Transverse colon (tissue), 4 donors: ENCODE results near the gene OTOGL. TPM values are rescaled to one million over a fixed set of nuclear protein-coding genes. Genes with fewer than 3 reads are reported as not detected.

ENCODE experiments used
- DNase-seq: peaks from one replicate; pipeline ENCODE4 v3.0.0-alpha.2; 2019
- H3K27ac ChIP-seq, 4 donors: fragments of 200-600 bp; sonication (generic); 2 replicates each; pipeline ENCODE4 v1.5.1; 2016 to 2018; ENCODE audit warnings: inconsistent platforms in 4 of 4
- H3K27me3 ChIP-seq: fragments of 200-600 bp; sonication (generic); 2 replicates; pipeline ENCODE4 v1.5.1; 2017; ENCODE audit warnings: inconsistent platforms
- H3K36me3 ChIP-seq, 4 donors: fragments of 200-600 bp; sonication (generic); 2 replicates each; pipeline ENCODE4 v1.5.1; 2017 to 2019; ENCODE audit warnings: inconsistent platforms in 4 of 4
- H3K4me1 ChIP-seq, 4 donors: fragments of 200-600 bp; sonication (generic); 2 replicates each; pipeline ENCODE4 v1.5.1; 2017 to 2020; ENCODE audit warnings: inconsistent platforms in 4 of 4
- H3K4me3 ChIP-seq, 4 donors: fragments of 200-600 bp; sonication (generic); 1 replicate in 1 of 4; 2 replicates in 3 of 4; pipeline versions ENCODE4 v1.5.1 to v1.6.1; 2017 to 2019; ENCODE audit warnings: inconsistent platforms in 4 of 4
- H3K9me3 ChIP-seq, 2 donors: fragments of 200-600 bp; sonication (generic); 2 replicates each; pipeline ENCODE4 v1.5.1; 2017 to 2019; ENCODE audit warnings: inconsistent platforms in 2 of 2
- EP300 ChIP-seq: sonication (generic); formaldehyde crosslinking; IDR thresholded peaks from one replicate; pipeline ENCODE4 v1.6.1; 2017; ENCODE audit warnings: antibody characterized with exemption, low read depth
- POLR2A ChIP-seq: fragments of 450-650 bp; IDR thresholded peaks from one replicate; pipeline ENCODE4 v1.6.1; 2016; ENCODE audit warnings: antibody characterized with exemption, mild to moderate bottlenecking, moderate library complexity
- POLR2AphosphoS5 ChIP-seq, 3 donors: sonication (generic); formaldehyde crosslinking; IDR thresholded peaks; one replicate each; pipeline ENCODE4 v1.6.1; 2016; ENCODE audit warnings: antibody characterized with exemption in 3 of 3
- WGBS, 2 donors: methylation state at CpG; one replicate each; pipeline ENCODE4 v1.1.5; 2018; ENCODE audit warnings: low coverage in 1 of 2; 5-methylcytosine and 5-hydroxymethylcytosine counted together
- in situ Hi-C, 4 donors: fragments of 200-750 bp; cut with MboI; loops; one replicate each; pipeline versions ENCODE4 v1.15.0 to v1.15.1; 2017; ENCODE audit warnings: low sequenced_read_pairs in 3 of 4, low pct_ligation_motif_present in 1 of 4, low pct_unique_long_range_greater_than_20kb in 1 of 4
- intact Hi-C: fragments of 100-400 bp; cut with DNase I; formaldehyde crosslinking; loops from one replicate; pipeline ENCODE4 v1.15.1; 2023; ENCODE audit warnings: low total_unique reads
- total RNA-seq, 4 donors: library from RNA; depleted of rRNA; stranded (reverse); fragments of >200 nt; gene quantifications; one replicate each; pipeline ENCODE4 v1.1.0, GENCODE V29; 2016
- TF ChIP-seq, protein P1 (sequence below), 5 experiments: fragments of 200-600 bp in 3 of 5; fragments of 450-650 bp in 2 of 5; sonication (generic) in 3 of 5; IDR thresholded peaks; 1 replicate in 2 of 5; 2 replicates in 3 of 5; pipeline ENCODE4 v1.5.1; 2016 to 2017; ENCODE audit warnings: antibody characterized with exemption in 5 of 5, inconsistent platforms in 3 of 5, mild to moderate bottlenecking in 2 of 5, moderate library complexity in 1 of 5

The OTOGL gene
- total RNA-seq, 4 donors from 2014 or later = 0.32 to 0.60 (median 0.41) TPM; not detected in 1

DNA sequence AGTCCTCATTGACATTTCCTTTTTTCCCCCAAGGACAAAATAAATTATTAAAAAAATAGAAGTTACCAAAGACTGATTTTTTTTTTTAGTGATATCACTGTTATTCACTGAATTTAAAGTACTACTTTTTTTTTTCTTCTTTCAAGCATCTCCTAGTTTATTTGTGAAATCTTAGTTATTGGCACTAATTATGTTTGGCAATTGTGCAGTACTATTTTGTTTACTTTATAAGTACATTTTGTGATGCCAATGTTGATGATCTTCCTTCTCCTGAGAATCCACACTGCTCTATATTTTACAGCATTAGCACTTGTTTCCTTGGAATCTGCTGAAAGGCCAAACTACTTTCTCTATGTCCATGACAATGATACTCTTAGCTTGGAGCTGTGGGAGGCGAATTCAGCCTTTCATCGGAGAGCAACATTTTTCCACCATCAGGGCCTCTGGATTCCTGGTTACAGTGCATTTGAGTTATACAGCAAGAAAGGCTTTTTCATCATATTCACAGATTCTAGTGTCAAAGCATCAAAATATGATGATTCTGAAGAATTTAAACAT lies 220.9 kb downstream of the OTOGL start:
- no peaks in the 10 kb centered on the region for H3K36me3 ChIP-seq
- intact Hi-C loops = no loop called here
- WGBS, 2 donors = 73% methylated on average over 2 of the region's 2 CpGs
- in situ Hi-C loops = no loop called here
- no peak overlapping the region for H3K4me3 ChIP-seq
- TF ChIP-seq, protein P1, sequence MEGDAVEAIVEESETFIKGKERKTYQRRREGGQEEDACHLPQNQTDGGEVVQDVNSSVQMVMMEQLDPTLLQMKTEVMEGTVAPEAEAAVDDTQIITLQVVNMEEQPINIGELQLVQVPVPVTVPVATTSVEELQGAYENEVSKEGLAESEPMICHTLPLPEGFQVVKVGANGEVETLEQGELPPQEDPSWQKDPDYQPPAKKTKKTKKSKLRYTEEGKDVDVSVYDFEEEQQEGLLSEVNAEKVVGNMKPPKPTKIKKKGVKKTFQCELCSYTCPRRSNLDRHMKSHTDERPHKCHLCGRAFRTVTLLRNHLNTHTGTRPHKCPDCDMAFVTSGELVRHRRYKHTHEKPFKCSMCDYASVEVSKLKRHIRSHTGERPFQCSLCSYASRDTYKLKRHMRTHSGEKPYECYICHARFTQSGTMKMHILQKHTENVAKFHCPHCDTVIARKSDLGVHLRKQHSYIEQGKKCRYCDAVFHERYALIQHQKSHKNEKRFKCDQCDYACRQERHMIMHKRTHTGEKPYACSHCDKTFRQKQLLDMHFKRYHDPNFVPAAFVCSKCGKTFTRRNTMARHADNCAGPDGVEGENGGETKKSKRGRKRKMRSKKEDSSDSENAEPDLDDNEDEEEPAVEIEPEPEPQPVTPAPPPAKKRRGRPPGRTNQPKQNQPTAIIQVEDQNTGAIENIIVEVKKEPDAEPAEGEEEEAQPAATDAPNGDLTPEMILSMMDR (IDR thresholded peaks at IDR 0.05) = no peak
- TF ChIP-seq POLR2AphosphoS5 (IDR thresholded peaks at IDR 0.05) = no peak
- no peak for TF ChIP-seq EP300
- no peak for TF ChIP-seq POLR2A
- no peaks in the 10 kb centered on the region for H3K9me3 ChIP-seq
- DNase-seq = no peak
- H3K27ac ChIP-seq = no peak overlapping the region
- H3K27me3 ChIP-seq = no peaks in the 10 kb centered on the region
- no peaks in the 10 kb centered on the region for H3K4me1 ChIP-seq

GRCh38 chr12:80321653-80322052 lies 222.3 kb downstream of the OTOGL start:
- TF ChIP-seq, protein P1 (IDR thresholded peaks at IDR 0.05) = no peak
- no peak for TF ChIP-seq EP300
- TF ChIP-seq POLR2A = no peak
- no peak for TF ChIP-seq POLR2AphosphoS5 (IDR thresholded peaks at IDR 0.05)
- Histone ChIP-seq H3K27me3 (no peaks in the 10 kb centered on the region), H3K4me1 (no peaks in the 10 kb centered on the region), H3K4me3 (no peak overlapping the region), H3K9me3 (no peaks in the 10 kb centered on the region), H3K27ac (no peak overlapping the region), H3K36me3 (no peaks in the 10 kb centered on the region)
- in situ Hi-C loops = no loop called here
- intact Hi-C loops = no loop called here
- no peak for DNase-seq
- WGBS, 2 donors = 36 to 60% methylated on average over 1 to 2 of the region's 2 CpGs

DNA sequence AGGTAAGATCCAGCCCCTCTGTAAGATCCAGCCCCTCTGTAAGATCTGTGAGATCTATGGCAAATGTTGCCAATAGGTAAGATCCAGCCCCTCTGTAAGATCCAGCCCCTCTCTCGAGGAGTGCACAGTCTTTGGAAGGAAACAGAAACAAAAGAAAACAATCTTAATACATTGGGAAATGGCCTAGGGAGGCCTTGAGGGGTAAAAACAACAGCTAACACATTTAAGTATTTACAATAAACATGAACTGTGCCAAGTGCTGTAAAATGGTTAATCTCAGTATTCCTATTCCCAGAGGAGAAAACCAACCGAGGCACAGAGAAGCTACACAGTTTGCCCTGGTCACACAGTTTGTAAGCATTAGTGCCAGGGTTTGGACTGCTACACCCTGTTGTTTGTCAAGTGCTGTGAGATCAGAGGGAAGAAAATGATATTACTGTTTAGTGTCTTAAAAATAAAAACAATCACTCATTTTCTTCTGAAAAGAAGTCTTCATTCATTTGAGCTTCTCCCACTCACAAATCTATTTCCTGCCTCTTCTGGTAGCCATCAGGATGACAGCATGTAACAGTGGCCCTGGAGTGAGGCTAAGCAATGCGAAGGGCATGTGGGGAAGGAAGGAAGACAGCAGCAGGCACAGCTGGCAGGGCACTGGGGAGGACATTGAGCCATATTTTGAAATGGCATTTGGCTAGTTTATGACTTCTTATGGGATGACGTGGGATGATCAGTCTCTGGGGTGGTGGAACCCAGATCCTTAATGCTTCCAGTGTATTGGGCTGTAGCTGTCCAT lies 226.0 kb downstream of the OTOGL start:
- no peak for DNase-seq
- TF ChIP-seq POLR2A = no peak
- TF ChIP-seq EP300 = no peak
- TF ChIP-seq, protein P1 (IDR thresholded peaks at IDR 0.05) = no peak
- no peak for TF ChIP-seq POLR2AphosphoS5 (IDR thresholded peaks at IDR 0.05)

DNA sequence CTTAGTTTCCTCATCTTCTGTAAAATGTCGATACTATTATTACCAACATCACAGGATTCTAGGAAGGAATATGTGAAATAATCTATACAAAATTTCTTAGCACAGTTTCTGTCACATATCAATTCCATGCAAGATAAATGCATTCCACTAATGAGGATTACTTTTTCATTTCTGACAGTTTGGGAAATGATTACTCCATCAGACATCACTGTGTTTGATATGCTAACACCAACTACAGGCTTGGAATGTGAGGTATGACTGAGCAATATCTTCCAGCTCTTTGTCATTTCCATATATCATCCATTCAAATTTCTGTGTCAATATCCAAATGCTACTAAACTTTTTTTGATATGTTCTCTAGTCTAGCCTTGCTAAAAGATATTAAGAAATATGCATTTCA lies 233.5 kb downstream of the OTOGL start:
- intact Hi-C loops = loop anchor here (5.0 kb wide), 1 partner anchor 229 kb away; no protein-coding TSS in a partner anchor
- 50 to 78% methylated on average over 1 of the region's 1 CpG for WGBS, 2 donors
- no peaks in the 10 kb centered on the region for H3K9me3 ChIP-seq
- in situ Hi-C loops = no loop called here
- H3K4me1 ChIP-seq = no peaks in the 10 kb centered on the region
- no peak overlapping the region for H3K27ac ChIP-seq
- H3K36me3 ChIP-seq = no peaks in the 10 kb centered on the region
- no peaks in the 10 kb centered on the region for H3K27me3 ChIP-seq
- H3K4me3 ChIP-seq = no peak overlapping the region
- no peak for DNase-seq
- TF ChIP-seq POLR2AphosphoS5 (IDR thresholded peaks at IDR 0.05) (no peak), EP300 (no peak), POLR2A (no peak)

More for the DNA sequence above, 226.0 kb downstream of the OTOGL start:
- H3K4me3 ChIP-seq = no peak overlapping the region
- H3K9me3 ChIP-seq = no peaks in the 10 kb centered on the region
- WGBS, 2 donors = 35 to 55% methylated on average over 3 to 4 of the region's 4 CpGs
- in situ Hi-C loops (no loop called here), intact Hi-C loops (no loop called here)
- H3K36me3 ChIP-seq = no peaks in the 10 kb centered on the region
- no peaks in the 10 kb centered on the region for H3K4me1 ChIP-seq
- no peaks in the 10 kb centered on the region for H3K27me3 ChIP-seq
- H3K27ac ChIP-seq = no peak overlapping the region
